Liver (tissue), 3 donors: ENCODE data around the gene PC.

Experiments used
- RAD21 ChIP-seq, 2 donors: IDR thresholded peaks; 2 replicates each; pipeline ENCODE4 v1.6.1; 2016; ENCODE audit warnings: antibody characterized with exemption in 2 of 2, mild to moderate bottlenecking in 2 of 2
- TF ChIP-seq, protein P1 (sequence below): fragments of 150-350 bp; IDR thresholded peaks from 2 replicates; pipeline ENCODE4 v1.5.1; 2017; ENCODE audit warnings: improper control_type of control experiment, low read depth, low read length; ENCODE audit not compliant: missing input control
- TF ChIP-seq, protein P2 (sequence below): IDR thresholded peaks from 2 replicates; pipeline ENCODE4 v1.6.1; 2016; ENCODE audit warnings: antibody characterized with exemption, mild to moderate bottlenecking
- donor health status: healthy.
- donor health status: healthy.

DNA sequence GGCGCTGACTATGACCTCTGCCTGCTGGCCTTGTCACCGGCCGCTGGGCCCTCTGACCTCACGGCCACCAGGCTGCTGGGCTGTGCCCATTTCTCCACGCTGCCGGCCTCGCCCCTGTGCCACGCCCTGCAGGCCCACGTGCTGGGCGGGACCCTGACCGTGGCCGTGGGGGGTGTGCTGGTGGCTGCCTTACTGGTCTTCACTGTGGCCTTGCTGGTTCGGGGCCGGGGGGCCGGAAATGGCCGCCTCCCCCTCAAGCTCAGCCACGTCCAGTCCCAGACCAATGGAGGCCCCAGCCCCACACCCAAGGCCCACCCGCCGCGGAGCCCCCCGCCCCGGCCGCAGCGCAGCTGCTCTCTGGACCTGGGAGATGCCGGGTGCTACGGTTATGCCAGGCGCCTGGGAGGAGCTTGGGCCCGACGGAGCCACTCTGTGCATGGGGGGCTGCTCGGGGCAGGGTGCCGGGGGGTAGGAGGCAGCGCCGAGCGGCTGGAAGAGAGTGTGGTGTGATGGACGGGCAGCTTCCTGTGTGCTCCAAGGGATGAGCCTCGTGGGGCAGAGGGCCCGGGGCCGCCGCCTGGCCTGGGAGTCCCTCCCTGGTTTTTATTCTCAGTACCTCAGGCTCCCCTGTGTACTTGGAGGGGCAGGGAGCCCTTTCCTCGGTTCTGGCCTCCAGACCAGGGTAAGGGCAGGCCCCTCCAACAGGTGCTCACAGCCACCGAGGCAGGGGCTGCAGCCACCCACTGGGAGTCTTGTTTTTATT, 98.3 kb downstream of the PC start:
- TF ChIP-seq, protein P1, sequence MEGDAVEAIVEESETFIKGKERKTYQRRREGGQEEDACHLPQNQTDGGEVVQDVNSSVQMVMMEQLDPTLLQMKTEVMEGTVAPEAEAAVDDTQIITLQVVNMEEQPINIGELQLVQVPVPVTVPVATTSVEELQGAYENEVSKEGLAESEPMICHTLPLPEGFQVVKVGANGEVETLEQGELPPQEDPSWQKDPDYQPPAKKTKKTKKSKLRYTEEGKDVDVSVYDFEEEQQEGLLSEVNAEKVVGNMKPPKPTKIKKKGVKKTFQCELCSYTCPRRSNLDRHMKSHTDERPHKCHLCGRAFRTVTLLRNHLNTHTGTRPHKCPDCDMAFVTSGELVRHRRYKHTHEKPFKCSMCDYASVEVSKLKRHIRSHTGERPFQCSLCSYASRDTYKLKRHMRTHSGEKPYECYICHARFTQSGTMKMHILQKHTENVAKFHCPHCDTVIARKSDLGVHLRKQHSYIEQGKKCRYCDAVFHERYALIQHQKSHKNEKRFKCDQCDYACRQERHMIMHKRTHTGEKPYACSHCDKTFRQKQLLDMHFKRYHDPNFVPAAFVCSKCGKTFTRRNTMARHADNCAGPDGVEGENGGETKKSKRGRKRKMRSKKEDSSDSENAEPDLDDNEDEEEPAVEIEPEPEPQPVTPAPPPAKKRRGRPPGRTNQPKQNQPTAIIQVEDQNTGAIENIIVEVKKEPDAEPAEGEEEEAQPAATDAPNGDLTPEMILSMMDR: no peak
- TF ChIP-seq, protein P2, sequence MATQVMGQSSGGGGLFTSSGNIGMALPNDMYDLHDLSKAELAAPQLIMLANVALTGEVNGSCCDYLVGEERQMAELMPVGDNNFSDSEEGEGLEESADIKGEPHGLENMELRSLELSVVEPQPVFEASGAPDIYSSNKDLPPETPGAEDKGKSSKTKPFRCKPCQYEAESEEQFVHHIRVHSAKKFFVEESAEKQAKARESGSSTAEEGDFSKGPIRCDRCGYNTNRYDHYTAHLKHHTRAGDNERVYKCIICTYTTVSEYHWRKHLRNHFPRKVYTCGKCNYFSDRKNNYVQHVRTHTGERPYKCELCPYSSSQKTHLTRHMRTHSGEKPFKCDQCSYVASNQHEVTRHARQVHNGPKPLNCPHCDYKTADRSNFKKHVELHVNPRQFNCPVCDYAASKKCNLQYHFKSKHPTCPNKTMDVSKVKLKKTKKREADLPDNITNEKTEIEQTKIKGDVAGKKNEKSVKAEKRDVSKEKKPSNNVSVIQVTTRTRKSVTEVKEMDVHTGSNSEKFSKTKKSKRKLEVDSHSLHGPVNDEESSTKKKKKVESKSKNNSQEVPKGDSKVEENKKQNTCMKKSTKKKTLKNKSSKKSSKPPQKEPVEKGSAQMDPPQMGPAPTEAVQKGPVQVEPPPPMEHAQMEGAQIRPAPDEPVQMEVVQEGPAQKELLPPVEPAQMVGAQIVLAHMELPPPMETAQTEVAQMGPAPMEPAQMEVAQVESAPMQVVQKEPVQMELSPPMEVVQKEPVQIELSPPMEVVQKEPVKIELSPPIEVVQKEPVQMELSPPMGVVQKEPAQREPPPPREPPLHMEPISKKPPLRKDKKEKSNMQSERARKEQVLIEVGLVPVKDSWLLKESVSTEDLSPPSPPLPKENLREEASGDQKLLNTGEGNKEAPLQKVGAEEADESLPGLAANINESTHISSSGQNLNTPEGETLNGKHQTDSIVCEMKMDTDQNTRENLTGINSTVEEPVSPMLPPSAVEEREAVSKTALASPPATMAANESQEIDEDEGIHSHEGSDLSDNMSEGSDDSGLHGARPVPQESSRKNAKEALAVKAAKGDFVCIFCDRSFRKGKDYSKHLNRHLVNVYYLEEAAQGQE: no peak
- no peak for TF ChIP-seq RAD21 (IDR thresholded peaks at IDR 0.05)
